ENCODE data around the gene SCN9A. TPM values are rescaled to one million over a fixed set of nuclear protein-coding genes. Genes with fewer than 3 reads are reported as not detected.

The SCN9A gene
- total RNA-seq = 10 to 100 TPM in 3 of 6 donors, 1 to 10 TPM in 3; 5.8 to 24.1 (median 9.8) TPM

DNA sequence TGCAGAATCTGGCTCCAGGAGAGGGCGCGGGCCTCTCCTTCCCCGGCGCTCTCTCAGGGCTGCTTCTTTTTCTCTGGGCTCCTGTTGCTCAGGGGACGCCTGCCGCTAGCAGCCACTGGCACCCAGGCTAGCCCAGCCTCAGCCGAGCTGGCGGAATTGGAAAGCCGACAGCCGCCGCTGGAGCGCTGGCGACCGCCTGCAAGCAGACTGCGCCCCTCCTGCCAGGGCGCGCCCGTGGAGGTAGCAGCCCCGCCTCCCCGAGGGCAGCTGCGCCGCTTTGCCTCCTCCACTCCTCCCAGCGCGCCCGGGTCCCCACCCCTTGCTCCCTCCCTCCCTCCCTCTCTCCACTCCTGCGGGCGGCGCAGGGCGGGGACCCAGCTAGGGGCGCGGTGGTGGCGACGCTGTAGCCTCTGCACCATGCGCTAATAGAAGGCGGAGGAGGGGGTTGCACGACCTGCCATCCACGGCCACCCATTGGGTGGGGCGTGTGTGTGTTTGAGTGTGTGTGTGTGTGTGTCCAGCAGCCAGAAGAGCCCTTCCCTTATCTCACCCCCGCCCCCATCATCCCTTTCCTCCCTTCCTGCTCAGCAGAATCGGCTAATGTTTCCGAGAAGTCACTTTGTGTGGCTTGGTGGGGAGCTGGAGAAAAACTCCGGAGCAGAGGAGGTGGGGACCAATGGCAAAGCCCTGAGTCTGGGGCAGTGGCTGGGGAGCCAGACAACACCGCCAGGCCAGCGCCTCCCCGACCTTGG lies at the start of gene SCN9A:
SCN9A (minus strand) TSS at position 209 of the 752 bp plus-strand sequence. CDS start 64,188 bp downstream, outside the sequence.
- ATAC-seq (ENCODE audit: low FRiP score in 2 of 2) (peak; percentile 96 to 97), DNase-seq (peak; percentile 90 to 93)
- Histone ChIP-seq H3K27ac (peak within 1 kb of the TSS; percentile 55 to 79 (median 66)), H3K4me1 (peaks cover 4 to 21% (median 7%) of the 10 kb centered on the region in 4 donors), H3K36me3 (no peaks in the 10 kb centered on the region), H3K27me3 (peaks cover 0 to 6% (median 0%) of the 10 kb centered on the region in 4 donors), H3K4me3 (peak within 1 kb of the TSS; percentile 55 to 71 (median 66)), H3K9me3 (no peaks in the 10 kb centered on the region)
- WGBS, 2 donors = 1% methylated on average over 22 of the region's 45 CpGs; no CpG with 5 or more reads in 1 of the 2 donors
- TF ChIP-seq POLR2A (IDR thresholded peaks at IDR 0.05) = peak in 1 of 4 donors; percentile 60
- TF ChIP-seq, protein P1, sequence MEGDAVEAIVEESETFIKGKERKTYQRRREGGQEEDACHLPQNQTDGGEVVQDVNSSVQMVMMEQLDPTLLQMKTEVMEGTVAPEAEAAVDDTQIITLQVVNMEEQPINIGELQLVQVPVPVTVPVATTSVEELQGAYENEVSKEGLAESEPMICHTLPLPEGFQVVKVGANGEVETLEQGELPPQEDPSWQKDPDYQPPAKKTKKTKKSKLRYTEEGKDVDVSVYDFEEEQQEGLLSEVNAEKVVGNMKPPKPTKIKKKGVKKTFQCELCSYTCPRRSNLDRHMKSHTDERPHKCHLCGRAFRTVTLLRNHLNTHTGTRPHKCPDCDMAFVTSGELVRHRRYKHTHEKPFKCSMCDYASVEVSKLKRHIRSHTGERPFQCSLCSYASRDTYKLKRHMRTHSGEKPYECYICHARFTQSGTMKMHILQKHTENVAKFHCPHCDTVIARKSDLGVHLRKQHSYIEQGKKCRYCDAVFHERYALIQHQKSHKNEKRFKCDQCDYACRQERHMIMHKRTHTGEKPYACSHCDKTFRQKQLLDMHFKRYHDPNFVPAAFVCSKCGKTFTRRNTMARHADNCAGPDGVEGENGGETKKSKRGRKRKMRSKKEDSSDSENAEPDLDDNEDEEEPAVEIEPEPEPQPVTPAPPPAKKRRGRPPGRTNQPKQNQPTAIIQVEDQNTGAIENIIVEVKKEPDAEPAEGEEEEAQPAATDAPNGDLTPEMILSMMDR (IDR thresholded peaks at IDR 0.05) = peak in 1 of 6 experiments; percentile 5
- TF ChIP-seq POLR2AphosphoS5 (IDR thresholded peaks at IDR 0.05) = no peak

DNA sequence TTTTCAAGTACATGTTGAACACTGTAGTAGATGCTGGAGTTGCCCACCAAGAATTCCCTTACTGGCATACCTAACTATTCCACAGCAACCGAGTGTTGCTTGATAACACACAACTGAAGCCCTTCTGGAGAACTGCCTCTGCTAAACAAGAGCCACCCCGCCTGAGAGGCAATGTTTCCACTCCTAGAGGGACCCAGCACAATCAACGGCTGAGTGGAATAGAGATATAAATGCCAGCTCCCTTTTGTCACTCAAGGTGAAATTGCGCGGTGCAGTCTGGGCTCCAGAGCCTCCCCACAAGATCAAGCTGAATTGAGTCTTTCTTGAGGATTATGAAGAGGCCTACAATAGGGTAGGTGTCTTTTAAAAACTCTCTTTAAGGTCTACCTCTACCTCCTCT lies 49.1 kb upstream of the SCN9A start:
- H3K9me3 ChIP-seq = no peaks in the 10 kb centered on the region
- ATAC-seq (ENCODE audit: low FRiP score in 2 of 2) (no peak), DNase-seq (no peak)
- TF ChIP-seq EP300 (IDR thresholded peaks at IDR 0.05) (no peak), POLR2A (IDR thresholded peaks at IDR 0.05) (no peak), POLR2AphosphoS5 (IDR thresholded peaks at IDR 0.05) (no peak)
- TF ChIP-seq, protein P1 (IDR thresholded peaks at IDR 0.05) = no peak
- no peaks in the 10 kb centered on the region for H3K4me1 ChIP-seq
- 92 to 93% methylated on average over 5 of the region's 5 CpGs for WGBS, 2 donors
- no peak overlapping the region for H3K4me3 ChIP-seq
- H3K27ac ChIP-seq = no peak overlapping the region
- H3K36me3 ChIP-seq = no peaks in the 10 kb centered on the region
- H3K27me3 ChIP-seq = no peaks in the 10 kb centered on the region

DNA sequence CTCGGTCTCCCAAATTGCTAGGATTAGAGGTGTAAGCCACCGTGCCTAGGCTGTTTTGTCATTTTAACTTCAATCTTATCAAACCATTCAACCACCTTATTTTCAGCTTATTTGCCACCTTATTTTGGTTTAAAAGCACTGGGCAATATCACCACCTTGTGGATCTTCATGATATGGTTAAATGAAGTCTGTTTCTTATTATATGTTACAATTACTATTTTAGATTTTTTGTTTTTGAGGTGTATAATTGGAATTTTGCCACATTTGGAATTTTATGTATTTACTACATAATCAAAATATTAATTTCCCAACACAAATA lies 43.8 kb upstream of the SCN9A start:
- H3K9me3 ChIP-seq = no peaks in the 10 kb centered on the region
- TF ChIP-seq EP300 (IDR thresholded peaks at IDR 0.05) (no peak), POLR2AphosphoS5 (IDR thresholded peaks at IDR 0.05) (no peak), POLR2A (IDR thresholded peaks at IDR 0.05) (no peak)
- TF ChIP-seq, protein P1 (IDR thresholded peaks at IDR 0.05) = peak in 1 of 6 experiments; percentile 7
- no peak overlapping the region for H3K4me3 ChIP-seq
- 50 to 63% methylated on average over 2 of the region's 2 CpGs for WGBS, 2 donors
- no peaks in the 10 kb centered on the region for H3K4me1 ChIP-seq
- no peaks in the 10 kb centered on the region for H3K36me3 ChIP-seq
- no peak for DNase-seq
- no peak overlapping the region for H3K27ac ChIP-seq
- H3K27me3 ChIP-seq = no peaks in the 10 kb centered on the region
- ATAC-seq (ENCODE audit: low FRiP score in 2 of 2) = no peak

DNA sequence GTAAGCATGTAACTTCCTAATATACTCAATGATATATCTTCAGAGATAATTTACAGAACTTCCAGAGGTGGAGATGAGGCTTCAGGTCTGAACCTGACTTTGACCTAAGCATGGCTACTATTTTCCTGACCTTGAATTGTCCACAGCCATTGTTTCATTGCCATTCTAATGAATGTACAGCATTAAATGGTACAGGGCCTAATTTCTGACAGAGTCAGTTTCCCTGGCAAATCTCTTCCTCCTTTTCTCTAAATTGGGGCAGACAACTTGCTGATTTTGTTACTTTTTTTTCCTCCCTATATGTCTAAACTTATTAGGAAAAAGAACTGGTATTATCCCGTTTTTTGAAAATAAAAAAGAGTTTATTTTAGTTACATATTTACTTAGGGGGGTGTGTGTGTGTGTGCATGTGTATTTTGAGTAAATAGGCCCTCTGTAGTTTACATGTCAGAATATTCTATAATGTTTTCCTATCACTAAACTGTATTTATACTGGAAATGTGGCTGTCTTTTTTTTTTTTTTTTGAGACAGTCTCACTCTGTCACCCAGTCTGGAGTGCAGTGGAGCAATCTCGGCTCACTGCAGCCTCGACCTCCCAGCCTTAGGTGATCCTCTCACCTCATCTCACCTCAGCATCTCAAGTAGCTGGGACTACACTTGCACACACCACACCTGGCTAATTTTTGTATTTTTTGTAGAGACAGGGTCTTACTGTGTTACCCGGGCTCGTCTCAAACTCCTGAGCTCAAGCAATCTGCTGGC lies 43.3 kb upstream of the SCN9A start:
- no peak overlapping the region for H3K4me3 ChIP-seq
- no peaks in the 10 kb centered on the region for H3K4me1 ChIP-seq
- no peaks in the 10 kb centered on the region for H3K36me3 ChIP-seq
- TF ChIP-seq EP300 (IDR thresholded peaks at IDR 0.05) = no peak
- no peak for TF ChIP-seq POLR2A (IDR thresholded peaks at IDR 0.05)
- TF ChIP-seq, protein P1 (IDR thresholded peaks at IDR 0.05) = no peak
- TF ChIP-seq POLR2AphosphoS5 (IDR thresholded peaks at IDR 0.05) = no peak
- H3K27ac ChIP-seq = no peak overlapping the region
- H3K9me3 ChIP-seq = no peaks in the 10 kb centered on the region
- DNase-seq (no peak), ATAC-seq (ENCODE audit: low FRiP score in 2 of 2) (no peak)
- H3K27me3 ChIP-seq = no peaks in the 10 kb centered on the region
- 71 to 79% methylated on average over 5 of the region's 5 CpGs for WGBS, 2 donors

All from upper lobe of left lung (tissue), 6 donors.